Measurements from ENCODE around the gene RALGAPA1. TPM values are rescaled to one million over a fixed set of nuclear protein-coding genes. Genes with fewer than 3 reads are reported as not detected.

RALGAPA1 gene
- total and polyA plus RNA-seq, 2 of the 13 experiments (the other 11 are each of a cell fraction or from before 2014, with no cell fraction given), result 65.0 to 89.2 TPM

DNA sequence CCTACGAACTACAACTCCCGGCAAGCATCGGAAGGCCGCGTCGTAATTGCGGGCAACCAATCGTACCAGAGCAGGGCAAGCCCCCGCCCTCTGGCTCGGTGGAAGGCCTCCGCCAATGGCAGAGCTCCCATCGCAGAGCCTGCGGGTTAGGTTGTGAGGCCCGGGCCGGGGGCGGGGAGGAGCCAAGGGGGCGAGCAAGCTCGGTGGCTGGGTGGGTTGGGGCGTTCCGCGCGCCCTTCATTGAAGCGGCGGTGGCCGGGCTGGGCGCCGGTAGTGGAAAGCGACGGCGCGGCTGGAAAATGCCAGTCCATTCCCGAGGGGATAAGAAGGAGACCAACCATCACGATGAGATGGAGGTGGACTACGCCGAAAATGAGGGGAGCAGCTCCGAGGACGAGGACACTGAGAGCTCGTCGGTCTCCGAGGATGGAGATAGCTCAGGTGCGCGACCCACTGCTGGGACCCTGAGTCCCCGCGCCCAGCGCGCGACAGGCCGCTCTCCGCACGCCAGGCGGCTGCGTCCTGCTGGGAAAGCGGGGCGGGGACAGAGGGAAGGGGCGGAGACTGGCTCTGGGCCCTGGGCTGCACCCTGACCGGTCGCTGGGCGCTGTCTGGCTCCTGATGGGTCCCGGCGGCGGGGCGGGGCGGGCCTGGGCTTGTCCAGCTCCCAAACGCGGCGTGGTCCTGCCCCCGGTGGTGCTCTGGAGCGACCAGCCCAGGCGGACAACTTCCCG lies 17.3 kb upstream of the RALGAPA1 start, which contains the start of gene BRMS1L:
TSS of gene BRMS1L (plus strand) at position 121 of the 734 bp plus-strand sequence. CDS start at position 300, 179 bp downstream.
- Histone ChIP-seq H3K4me1 (ENCODE audit: insufficient read depth, low read length) (peaks cover 45% of the 10 kb centered on the region), H3K27ac (ENCODE audit: extremely low read length, insufficient read depth, low read length) (peak within 1 kb of the TSS; percentile 95), H3K4me3 (replicated peaks in 1 of 3; ENCODE audit: insufficient read depth in 1 of 3, low read depth in 2 of 3, low read length in 3 of 3) (peak within 1 kb of the TSS; percentile 78 to 99 (median 95)), H2AFZ (ENCODE audit: low read length) (peak within 1 kb of the TSS; percentile 98), H3K4me2 (ENCODE audit: low read depth, low read length) (peak within 1 kb of the TSS; percentile 89), H3K9ac (ENCODE audit: insufficient read depth, low read depth, low read length) (peak within 1 kb of the TSS; percentile 97), H3K36me3 (replicated peaks in 1 of 2; ENCODE audit: control insufficient read depth in 1 of 2, insufficient read depth in 2 of 2, low read length in 2 of 2) (peaks cover 1 to 3% of the 10 kb centered on the region in 2 experiments; a peak in 3 of 5 replicates), H3K9me3 (ENCODE audit: low read length) (no peaks in the 10 kb centered on the region), H3K79me2 (ENCODE audit: insufficient read depth, low read length) (peaks cover 18% of the 10 kb centered on the region), H4K20me1 (ENCODE audit: insufficient read depth, low read length) (no peaks in the 10 kb centered on the region), H3K27me3 (ENCODE audit: control insufficient read depth in 1 of 2, insufficient read depth in 2 of 2, low read length in 2 of 2) (no peaks in the 10 kb centered on the region; a peak in 1 of 5 replicates)
- DNase-seq (ENCODE audit: low spot score) (peak; percentile 100), ATAC-seq (peak; percentile 96), FAIRE-seq (peak; percentile 23)
- intact Hi-C loops (cut with micrococcal nuclease; ENCODE audit: unreplicated experiment) (loop anchor here (1.0 kb wide), 2 partner anchors 17 to 493 kb away; partner anchors contain the start of gene RALGAPA1), in situ Hi-C loops (cut with HindIII; ENCODE audit: extremely low pct_ligation_motif_present, low pct_unique_long_range_greater_than_20kb) (no loop called here)
- WGBS (ENCODE audit: low lambda C conversion rate), result under 1% methylated on average over 55 of the region's 70 CpGs
- TSS peak; percentile 80 for BruUV-seq (replicated peaks)
- ChIA-PET CTCF (ENCODE audit: low intra/inter-chr PET ratio, low total read pairs) (interaction anchor here (1.2 kb wide), 1 partner anchor 20 kb away, joined by 3 read pairs; no protein-coding TSS in a partner anchor), POLR2A (interaction anchor here (0.6 to 3.0 kb wide), 42 partner anchors 9 to 1791 kb away, joined by 3 to 81 read pairs (median 4); partner anchors contain the start of genes CFL2, FOXA1, MBIP and MIPOL1)
- TF ChIP-seq NFKBIZ (CRISPR knock-in tag; IDR thresholded peaks at IDR 0.05) (peak; percentile 98), ZNF746 (CRISPR knock-in tag; IDR thresholded peaks at IDR 0.05) (peak; percentile 93), FOXM1 (CRISPR knock-in tag; IDR thresholded peaks at IDR 0.05) (no peak), CREB1 (IDR thresholded peaks at IDR 0.05) (peak; percentile 97), CREB1 (CRISPR knock-in tag; IDR thresholded peaks at IDR 0.05) (no peak), ZMYM4 (CRISPR knock-in tag; IDR thresholded peaks at IDR 0.05) (peak; percentile 98), KMT2B (CRISPR knock-in tag; IDR thresholded peaks at IDR 0.05) (peak; percentile 98), REPIN1 (CRISPR knock-in tag; IDR thresholded peaks at IDR 0.05; ENCODE audit: borderline replicate concordance, low read depth) (peak; percentile 99), FOXK1 (CRISPR knock-in tag; IDR thresholded peaks at IDR 0.05; ENCODE audit: borderline replicate concordance, low read depth) (peak; percentile 67), FOXA1 (IDR thresholded peaks at IDR 0.05) (no peak), FOXA1 (CRISPR knock-in tag; IDR thresholded peaks at IDR 0.05) (peak; percentile 20; the same call in 1 of the 2 replicates), ZNF549 (CRISPR knock-in tag; IDR thresholded peaks at IDR 0.05) (no peak; the same call in 1 of the 2 replicates), ZNF496 (CRISPR knock-in tag; IDR thresholded peaks at IDR 0.05; ENCODE audit: insufficient replicate concordance) (no peak), ATF7 (IDR thresholded peaks at IDR 0.05) (no peak), ATF7 (CRISPR knock-in tag; IDR thresholded peaks at IDR 0.05) (peak; percentile 95), ATAD3A (CRISPR knock-in tag; IDR thresholded peaks at IDR 0.05) (peak; percentile 97; the same call in 1 of the 2 replicates), HNRNPL (IDR thresholded peaks at IDR 0.05; ENCODE audit: low read depth, low read length) (peak; percentile 46; the same call in 1 of the 2 replicates), CBX1 (IDR thresholded peaks at IDR 0.05; ENCODE audit: low read depth) (peak; percentile 98), PITX1 (CRISPR knock-in tag; IDR thresholded peaks at IDR 0.05) (peak; percentile 81)
- TF ChIP-seq, protein P1, sequence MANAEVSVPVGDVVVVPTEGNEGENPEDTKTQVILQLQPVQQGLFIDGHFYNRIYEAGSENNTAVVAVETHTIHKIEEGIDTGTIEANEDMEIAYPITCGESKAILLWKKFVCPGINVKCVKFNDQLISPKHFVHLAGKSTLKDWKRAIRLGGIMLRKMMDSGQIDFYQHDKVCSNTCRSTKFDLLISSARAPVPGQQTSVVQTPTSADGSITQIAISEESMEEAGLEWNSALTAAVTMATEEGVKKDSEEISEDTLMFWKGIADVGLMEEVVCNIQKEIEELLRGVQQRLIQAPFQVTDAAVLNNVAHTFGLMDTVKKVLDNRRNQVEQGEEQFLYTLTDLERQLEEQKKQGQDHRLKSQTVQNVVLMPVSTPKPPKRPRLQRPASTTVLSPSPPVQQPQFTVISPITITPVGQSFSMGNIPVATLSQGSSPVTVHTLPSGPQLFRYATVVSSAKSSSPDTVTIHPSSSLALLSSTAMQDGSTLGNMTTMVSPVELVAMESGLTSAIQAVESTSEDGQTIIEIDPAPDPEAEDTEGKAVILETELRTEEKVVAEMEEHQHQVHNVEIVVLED (CRISPR knock-in tag; IDR thresholded peaks at IDR 0.05; ENCODE audit: borderline replicate concordance), result peak; percentile 89
- TF ChIP-seq, protein P2, sequence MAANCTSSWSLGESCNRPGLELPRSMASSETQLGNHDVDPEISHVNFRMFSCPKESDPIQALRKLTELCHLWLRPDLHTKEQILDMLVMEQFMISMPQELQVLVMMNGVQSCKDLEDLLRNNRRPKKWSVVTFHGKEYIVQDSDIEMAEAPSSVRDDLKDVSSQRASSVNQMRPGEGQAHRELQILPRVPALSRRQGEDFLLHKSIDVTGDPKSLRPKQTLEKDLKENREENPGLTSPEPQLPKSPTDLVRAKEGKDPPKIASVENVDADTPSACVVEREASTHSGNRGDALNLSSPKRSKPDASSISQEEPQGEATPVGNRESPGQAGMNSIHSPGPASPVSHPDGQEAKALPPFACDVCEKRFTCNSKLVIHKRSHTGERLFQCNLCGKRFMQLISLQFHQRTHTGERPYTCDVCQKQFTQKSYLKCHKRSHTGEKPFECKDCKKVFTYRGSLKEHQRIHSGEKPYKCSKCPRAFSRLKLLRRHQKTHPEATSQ (CRISPR knock-in tag; IDR thresholded peaks at IDR 0.05; ENCODE audit: borderline replicate concordance), result peak; percentile 73
- TF ChIP-seq, protein P3, sequence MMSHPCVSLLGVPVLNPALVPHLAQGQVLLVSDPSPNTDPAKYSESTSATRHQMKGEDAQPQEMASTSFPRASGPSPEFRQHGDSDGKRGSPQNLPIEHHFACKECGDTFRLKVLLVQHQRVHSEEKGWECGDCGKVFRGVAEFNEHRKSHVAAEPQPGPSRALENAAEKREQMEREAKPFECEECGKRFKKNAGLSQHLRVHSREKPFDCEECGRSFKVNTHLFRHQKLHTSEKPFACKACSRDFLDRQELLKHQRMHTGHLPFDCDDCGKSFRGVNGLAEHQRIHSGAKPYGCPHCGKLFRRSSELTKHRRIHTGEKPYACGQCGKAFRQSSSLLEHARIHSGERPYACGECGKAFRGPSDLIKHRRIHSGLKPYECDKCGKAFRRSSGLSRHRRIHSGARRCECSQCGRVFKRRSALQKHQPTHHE (CRISPR knock-in tag; IDR thresholded peaks at IDR 0.05; ENCODE audit: borderline replicate concordance), result peak; percentile 99
